Panc1 (cell line): ENCODE data around the gene SMAD3. TPM values are rescaled to one million over a fixed set of nuclear protein-coding genes. Genes with fewer than 3 reads are reported as not detected.

Experiments
- ATAC-seq: fragments of 200-7000 bp; cut with Tn5 transposase; 2 replicates; pipeline ENCODE4 v1.9.1; 2020; ENCODE audit warnings: mild to moderate bottlenecking, moderate library complexity
- BruUV-seq: library from RNA; stranded (reverse); fragments of 400-500 nt; replicated peaks from 2 replicates; lab custom pipeline; 2021; lab: Mats Ljungman, UMichigan
- CTCF ChIA-PET: fragments of 300-600 bp; sonication (Branson Sonifier 250); formaldehyde crosslinking; loops from one replicate; lab custom pipeline; 2022; ENCODE audit warnings: antibody characterized with exemption; lab: Charles Lee
- POLR2A ChIA-PET: fragments of 300-600 bp; sonication (Branson Sonifier 250); formaldehyde crosslinking; loops from one replicate; lab custom pipeline; 2022; ENCODE audit warnings: antibody characterized with exemption; lab: Charles Lee
- DNase-seq: peaks from one replicate; pipeline ENCODE4 v3.0.0-alpha.2; 2010; ENCODE audit warnings: low read depth, low spot score
- H3K27ac ChIP-seq: 2 replicates; pipeline ENCODE4 v1.5.1; 2011; ENCODE audit warnings: mild to moderate bottlenecking, low read length, inconsistent platforms
- H3K27me3 ChIP-seq: fragments of 200-500 bp; sonication (Bioruptor generic); 2 replicates; pipeline ENCODE4 v1.6.0; 2014; ENCODE audit warnings: low read length, inconsistent platforms; ENCODE audit not compliant: control insufficient read depth, insufficient read depth
- H3K36me3 ChIP-seq: fragments of 200-500 bp; sonication (Bioruptor generic); 2 replicates; pipeline ENCODE4 v1.5.1; 2014; ENCODE audit warnings: inconsistent platforms, mild to moderate bottlenecking, low read length, moderate library complexity; ENCODE audit not compliant: control insufficient read depth, insufficient read depth
- H3K4me1 ChIP-seq: 2 replicates; pipeline ENCODE4 v1.5.1; 2011; ENCODE audit warnings: inconsistent platforms, mild to moderate bottlenecking, low read length, moderate library complexity; ENCODE audit not compliant: control insufficient read depth, insufficient read depth
- H3K4me3 ChIP-seq, 2 experiments: 2 replicates each; pipeline ENCODE4 v1.5.1; 2011 to 2012; ENCODE audit warnings: low read depth in 2 of 2, low read length in 2 of 2, mild to moderate bottlenecking in 2 of 2, inconsistent platforms in 1 of 2, moderate library complexity in 1 of 2
- H3K9me3 ChIP-seq: fragments of 200-500 bp; sonication (Bioruptor generic); 2 replicates; pipeline ENCODE4 v1.5.1; 2014; ENCODE audit warnings: low read depth, mild to moderate bottlenecking, inconsistent platforms, low read length, moderate library complexity; ENCODE audit not compliant: control insufficient read depth, insufficient read depth
- POLR2AphosphoS5 ChIP-seq: IDR thresholded peaks from 2 replicates; pipeline ENCODE4 v1.6.1; 2012; ENCODE audit warnings: mild to moderate bottlenecking, low read depth, low read length, moderate library complexity
- REST ChIP-seq, 2 experiments: IDR thresholded peaks; 2 replicates each; pipeline ENCODE4 v1.6.1; 2011 to 2012; ENCODE audit warnings: low read depth in 2 of 2, control low read depth in 1 of 2, low read length in 1 of 2, mild to moderate bottlenecking in 1 of 2, moderate library complexity in 1 of 2; ENCODE audit not compliant: insufficient read depth in 1 of 2
- SIN3A ChIP-seq: IDR thresholded peaks from 2 replicates; pipeline ENCODE4 v1.6.1; 2012; ENCODE audit warnings: low read depth, mild to moderate bottlenecking, low read length, moderate library complexity, borderline replicate concordance; ENCODE audit not compliant: insufficient read depth
- TCF7L2 ChIP-seq: IDR thresholded peaks from 2 replicates; pipeline ENCODE4 v1.6.1; 2011; ENCODE audit warnings: mild to moderate bottlenecking, low read depth, low read length, inconsistent platforms
- in situ Hi-C: cut with HindIII; loops from 2 replicates; pipeline ENCODE4 v1.10.0; 2016; ENCODE audit warnings: low sequenced_read_pairs, low pct_unique_long_range_greater_than_20kb
- intact Hi-C: fragments of 100-400 bp; cut with micrococcal nuclease; formaldehyde crosslinking; loops from one replicate; pipeline ENCODE4 v1.10.0; 2022; ENCODE audit not compliant: unreplicated experiment
- total RNA-seq: library from RNA; stranded (reverse); gene quantifications from one replicate; pipeline ENCODE4 v1.2.1, GENCODE V29; 2021; ENCODE audit not compliant: unreplicated experiment
- TF ChIP-seq, protein P1 (sequence below): fragments of 450-650 bp; IDR thresholded peaks from 2 replicates; pipeline ENCODE4 v1.5.1; 2017; ENCODE audit warnings: mild to moderate bottlenecking

Gene SMAD3
- total RNA-seq, 1 experiment from 2014 or later, result 394 TPM

DNA sequence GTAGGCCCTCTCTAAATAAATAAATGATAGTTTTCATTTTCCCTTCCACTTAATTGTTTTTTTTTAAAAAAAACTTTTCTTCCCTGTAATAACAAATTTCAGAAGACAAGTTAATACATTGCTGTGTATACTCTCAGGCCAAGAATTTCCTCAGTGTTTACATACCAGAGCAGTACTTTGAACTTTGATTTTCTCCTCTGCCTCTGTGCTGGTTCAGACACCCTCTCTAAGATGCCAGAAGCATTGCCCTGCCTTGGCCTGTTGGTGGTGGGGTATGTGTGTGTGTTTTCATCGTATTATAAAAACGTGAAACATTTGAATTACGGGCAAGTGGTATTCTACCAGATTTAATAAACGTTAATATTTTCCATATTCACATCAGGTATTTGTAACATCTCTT is 70.1 kb downstream of the SMAD3 start:
- no peaks in the 10 kb centered on the region for H3K9me3 ChIP-seq
- BruUV-seq, result no TSS peak
- peak overlapping the region; percentile 100 for H3K27ac ChIP-seq
- ATAC-seq, result no peak
- peak; percentile 75 for TF ChIP-seq TCF7L2
- TF ChIP-seq SIN3A, result no peak
- POLR2A ChIA-PET, result interaction anchor here (0.6 to 1.0 kb wide), 3 partner anchors 11 to 15 kb away, joined by 3 read pairs; no protein-coding TSS in a partner anchor
- H3K4me3 ChIP-seq, result no peak overlapping the region
- H3K36me3 ChIP-seq, result peaks cover 5% of the 10 kb centered on the region; the same call in 1 of the 2 replicates
- DNase-seq, result no peak
- no peaks in the 10 kb centered on the region for H3K27me3 ChIP-seq
- intact Hi-C loops, result no loop called here
- in situ Hi-C loops, result no loop called here
- peaks cover 99% of the 10 kb centered on the region for H3K4me1 ChIP-seq
- CTCF ChIA-PET, result no interaction called here

- CTCF ChIA-PET, result no interaction called here
- in situ Hi-C loops, result no loop called here
- POLR2A ChIA-PET, result interaction anchor here (0.6 to 0.8 kb wide), 3 partner anchors 12 to 66 kb away, joined by 3 to 18 read pairs (median 3); no protein-coding TSS in a partner anchor
Observed at GRCh38 chr15:67136802-67137201, 71.4 kb downstream of the SMAD3 start.

More at GRCh38 chr15:67136802-67137201, 71.4 kb downstream of the SMAD3 start:
- Histone ChIP-seq H3K4me3 (no peak overlapping the region), H3K27me3 (no peaks in the 10 kb centered on the region), H3K27ac (peak overlapping the region; percentile 100), H3K9me3 (no peaks in the 10 kb centered on the region), H3K4me1 (peaks cover 99% of the 10 kb centered on the region), H3K36me3 (peaks cover 3% of the 10 kb centered on the region; the same call in 1 of the 2 replicates)
- ATAC-seq (no peak), DNase-seq (no peak)
- intact Hi-C loops, result no loop called here
- TF ChIP-seq TCF7L2 (no peak), REST (IDR thresholded peaks at IDR 0.05; ENCODE audit: insufficient read depth in 1 of 2, low read depth in 2 of 2, low read length in 1 of 2) (no peak), SIN3A (no peak), POLR2AphosphoS5 (no peak; the same call in 1 of the 2 replicates)
- TF ChIP-seq, protein P1, sequence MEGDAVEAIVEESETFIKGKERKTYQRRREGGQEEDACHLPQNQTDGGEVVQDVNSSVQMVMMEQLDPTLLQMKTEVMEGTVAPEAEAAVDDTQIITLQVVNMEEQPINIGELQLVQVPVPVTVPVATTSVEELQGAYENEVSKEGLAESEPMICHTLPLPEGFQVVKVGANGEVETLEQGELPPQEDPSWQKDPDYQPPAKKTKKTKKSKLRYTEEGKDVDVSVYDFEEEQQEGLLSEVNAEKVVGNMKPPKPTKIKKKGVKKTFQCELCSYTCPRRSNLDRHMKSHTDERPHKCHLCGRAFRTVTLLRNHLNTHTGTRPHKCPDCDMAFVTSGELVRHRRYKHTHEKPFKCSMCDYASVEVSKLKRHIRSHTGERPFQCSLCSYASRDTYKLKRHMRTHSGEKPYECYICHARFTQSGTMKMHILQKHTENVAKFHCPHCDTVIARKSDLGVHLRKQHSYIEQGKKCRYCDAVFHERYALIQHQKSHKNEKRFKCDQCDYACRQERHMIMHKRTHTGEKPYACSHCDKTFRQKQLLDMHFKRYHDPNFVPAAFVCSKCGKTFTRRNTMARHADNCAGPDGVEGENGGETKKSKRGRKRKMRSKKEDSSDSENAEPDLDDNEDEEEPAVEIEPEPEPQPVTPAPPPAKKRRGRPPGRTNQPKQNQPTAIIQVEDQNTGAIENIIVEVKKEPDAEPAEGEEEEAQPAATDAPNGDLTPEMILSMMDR, result no peak
- no TSS peak for BruUV-seq
